Measurements from ENCODE around the gene TRIM66.

- TF ChIP-seq CTCF (IDR thresholded peaks at IDR 0.05; ENCODE audit: low read depth, low read length) (no peak), POLR2A (IDR thresholded peaks at IDR 0.05; ENCODE audit: extremely low read depth, insufficient read length) (no peak)
These were observed 3.5 kb downstream of the TRIM66 start for GRCh38 chr11:8679006-8679405.

All from NB4 (cell line).